HCT116 (cell line): ENCODE measurements around the gene IFITM10. TPM values are rescaled to one million over a fixed set of nuclear protein-coding genes. Genes with fewer than 3 reads are reported as not detected.

Experiments
- ATAC-seq: fragments of 200-7000 bp; cut with Tn5 transposase; 2 replicates; pipeline ENCODE4 v1.9.1; 2020; ENCODE audit warnings: mild to moderate bottlenecking, moderate library complexity
- BruUV-seq: library from RNA; stranded (reverse); fragments of 400-500 nt; replicated peaks from 2 replicates; lab custom pipeline; 2021; lab: Mats Ljungman, UMichigan
- CTCF ChIA-PET: fragments of 300-600 bp; sonication (Branson Sonifier 250); formaldehyde crosslinking; loops from one replicate; lab custom pipeline; 2021; ENCODE audit warnings: antibody characterized with exemption; lab: Charles Lee
- POLR2A ChIA-PET: fragments of 300-600, 350-600 bp; sonication (Branson Sonifier 250); formaldehyde crosslinking; loops from one replicate; lab custom pipeline; 2021; ENCODE audit warnings: antibody characterized with exemption; lab: Charles Lee
- RAD21 ChIA-PET, 2 experiments: fragments of 300-600 bp; sonication (Branson Sonifier 250); formaldehyde crosslinking; loops; one replicate each; lab custom pipeline; 2023; ENCODE audit warnings: low total read pairs in 2 of 2; ENCODE audit not compliant: uncharacterized antibody in 2 of 2, unreplicated experiment in 2 of 2, low non-redundant PET in 1 of 2; lab: Charles Lee
- DNase-seq: peaks from one replicate; pipeline ENCODE4 v3.0.0-alpha.2; 2010; ENCODE audit warnings: low read depth, low spot score
- H2AFZ ChIP-seq: fragments of 200-600 bp; shearing (Covaris generic), sonication (generic); 2 replicates; pipeline ENCODE4 v1.6.1; 2017; ENCODE audit warnings: low read depth, mixed run types, mixed read lengths, antibody characterized with exemption, low read length; ENCODE audit not compliant: poor library complexity, severe bottlenecking
- H3K27ac ChIP-seq: 2 replicates; pipeline ENCODE4 v1.5.1; 2012; ENCODE audit warnings: low read depth, low read length
- H3K27me3 ChIP-seq: fragments of 200-600 bp; sonication (generic); 2 replicates; pipeline ENCODE4 v1.6.1; 2016; ENCODE audit warnings: mixed run types, low read length, mixed read lengths; ENCODE audit not compliant: insufficient read depth
- H3K36me3 ChIP-seq, 2 experiments: fragments of 200-500 bp in 1 of 2; fragments of 200-600 bp in 1 of 2; sonication (Bioruptor generic) in 1 of 2; sonication (generic) in 1 of 2; 2 replicates each; pipeline versions ENCODE4 v1.5.1 to v1.6.1; 2014 to 2016; ENCODE audit warnings: low read length in 2 of 2, inconsistent platforms in 1 of 2, mixed read lengths in 1 of 2, mixed run types in 1 of 2; ENCODE audit not compliant: insufficient read depth in 2 of 2, control insufficient read depth in 1 of 2
- H3K4me1 ChIP-seq, 2 experiments: fragments of 200-600 bp in 1 of 2; sonication (generic) in 1 of 2; 2 replicates each; pipeline versions ENCODE4 v1.5.1 to v1.6.1; 2012 to 2017; ENCODE audit warnings: low read length in 2 of 2, inconsistent platforms in 1 of 2, mild to moderate bottlenecking in 1 of 2, mixed read lengths in 1 of 2, mixed run types in 1 of 2, moderate library complexity in 1 of 2; ENCODE audit not compliant: insufficient read depth in 2 of 2, control insufficient read depth in 1 of 2
- H3K4me2 ChIP-seq: fragments of 200-600 bp; sonication (generic); 2 replicates; pipeline ENCODE4 v1.6.1; 2017; ENCODE audit warnings: mixed run types, low read length, mixed read lengths
- H3K4me3 ChIP-seq, 2 experiments: fragments of 200-600 bp in 1 of 2; sonication (generic) in 1 of 2; replicated peaks in 1 of 2; 2 replicates each; pipeline ENCODE4 v1.5.1; 2011 to 2016; ENCODE audit warnings: low read length in 2 of 2, control low read depth in 1 of 2, low read depth in 1 of 2, mild to moderate bottlenecking in 1 of 2, mixed read lengths in 1 of 2, mixed run types in 1 of 2
- H3K79me2 ChIP-seq: fragments of 200-600 bp; sonication (generic); 2 replicates; pipeline ENCODE4 v1.6.1; 2017; ENCODE audit warnings: mild to moderate bottlenecking, mixed run types, low read length, moderate library complexity, mixed read lengths; ENCODE audit not compliant: insufficient read depth
- H3K9ac ChIP-seq: fragments of 200-600 bp; sonication (generic); 2 replicates; pipeline ENCODE4 v1.6.1; 2016; ENCODE audit warnings: low read length, mixed read lengths
- H3K9me2 ChIP-seq: fragments of 200-600 bp; sonication (generic), shearing (Covaris generic); 2 replicates; pipeline ENCODE4 v1.6.1; 2017; ENCODE audit warnings: mixed run types, mild to moderate bottlenecking, moderate library complexity; ENCODE audit not compliant: insufficient read depth
- H3K9me3 ChIP-seq, 2 experiments: fragments of 200-500 bp in 1 of 2; fragments of 200-600 bp in 1 of 2; sonication (Bioruptor generic) in 1 of 2; sonication (generic) in 1 of 2; 2 replicates each; pipeline ENCODE4 v1.6.1; 2014 to 2017; ENCODE audit warnings: low read length in 2 of 2, mixed read lengths in 2 of 2, inconsistent platforms in 1 of 2, low read depth in 1 of 2, mild to moderate bottlenecking in 1 of 2, mixed run types in 1 of 2, moderate library complexity in 1 of 2; ENCODE audit not compliant: control insufficient read depth in 1 of 2, insufficient read depth in 1 of 2
- H4K20me1 ChIP-seq: fragments of 200-600 bp; sonication (generic), shearing (Covaris generic); 2 replicates; pipeline ENCODE4 v1.6.1; 2017; ENCODE audit warnings: mixed run types, mild to moderate bottlenecking, moderate library complexity; ENCODE audit not compliant: insufficient read depth
- ATF3 ChIP-seq: IDR thresholded peaks from 2 replicates; pipeline ENCODE4 v1.6.1; 2012
- CBX3 ChIP-seq: IDR thresholded peaks from 2 replicates; pipeline ENCODE4 v1.6.1; 2012; ENCODE audit warnings: low read depth
- EGR1 ChIP-seq: IDR thresholded peaks from 2 replicates; pipeline ENCODE4 v1.6.1; 2012; ENCODE audit warnings: low read depth
- MAX ChIP-seq: IDR thresholded peaks from 2 replicates; pipeline ENCODE4 v1.6.1; 2012
- POLR2A ChIP-seq: IDR thresholded peaks from 2 replicates; pipeline ENCODE4 v1.7.0; 2011; ENCODE audit warnings: borderline replicate concordance; ENCODE audit not compliant: insufficient read depth, insufficient read length; ENCODE audit errors: extremely low read depth
- SIN3A ChIP-seq: IDR thresholded peaks from 2 replicates; pipeline ENCODE4 v1.6.1; 2012; ENCODE audit warnings: low read depth
- intact Hi-C: fragments of 100-400 bp; cut with micrococcal nuclease; formaldehyde crosslinking; loops from 2 replicates; pipeline ENCODE4 v1.10.0; 2022
- total RNA-seq: library from RNA; stranded (reverse); gene quantifications from one replicate; pipeline ENCODE4 v1.2.1, GENCODE V29; 2021; ENCODE audit not compliant: unreplicated experiment
- TF ChIP-seq, protein P1 (sequence below): IDR thresholded peaks from 2 replicates; pipeline ENCODE4 v1.6.1; 2011; ENCODE audit warnings: mild to moderate bottlenecking, low read length, moderate library complexity; ENCODE audit not compliant: insufficient replicate concordance; ENCODE audit errors: extremely low read depth

Gene IFITM10
- total RNA-seq, 1 experiment from 2014 or later = 1.9 TPM

- no TSS peak for BruUV-seq
- Histone ChIP-seq H3K9me2 (no peaks in the 10 kb centered on the region), H3K27ac (no peak overlapping the region), H3K9ac (no peak overlapping the region), H3K79me2 (no peaks in the 10 kb centered on the region), H3K27me3 (no peaks in the 10 kb centered on the region), H3K4me3 (no peak overlapping the region), H3K4me1 (no peaks in the 10 kb centered on the region), H2AFZ (no peak overlapping the region), H3K4me2 (no peak overlapping the region), H3K9me3 (no peaks in the 10 kb centered on the region), H4K20me1 (no peaks in the 10 kb centered on the region), H3K36me3 (no peaks in the 10 kb centered on the region)
- POLR2A ChIA-PET = no interaction called here
- TF ChIP-seq, protein P1, sequence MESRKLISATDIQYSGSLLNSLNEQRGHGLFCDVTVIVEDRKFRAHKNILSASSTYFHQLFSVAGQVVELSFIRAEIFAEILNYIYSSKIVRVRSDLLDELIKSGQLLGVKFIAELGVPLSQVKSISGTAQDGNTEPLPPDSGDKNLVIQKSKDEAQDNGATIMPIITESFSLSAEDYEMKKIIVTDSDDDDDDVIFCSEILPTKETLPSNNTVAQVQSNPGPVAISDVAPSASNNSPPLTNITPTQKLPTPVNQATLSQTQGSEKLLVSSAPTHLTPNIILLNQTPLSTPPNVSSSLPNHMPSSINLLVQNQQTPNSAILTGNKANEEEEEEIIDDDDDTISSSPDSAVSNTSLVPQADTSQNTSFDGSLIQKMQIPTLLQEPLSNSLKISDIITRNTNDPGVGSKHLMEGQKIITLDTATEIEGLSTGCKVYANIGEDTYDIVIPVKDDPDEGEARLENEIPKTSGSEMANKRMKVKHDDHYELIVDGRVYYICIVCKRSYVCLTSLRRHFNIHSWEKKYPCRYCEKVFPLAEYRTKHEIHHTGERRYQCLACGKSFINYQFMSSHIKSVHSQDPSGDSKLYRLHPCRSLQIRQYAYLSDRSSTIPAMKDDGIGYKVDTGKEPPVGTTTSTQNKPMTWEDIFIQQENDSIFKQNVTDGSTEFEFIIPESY = no peak
- no peak for TF ChIP-seq CBX3
- no peak for TF ChIP-seq EGR1
- no peak for TF ChIP-seq SIN3A
- no peak for TF ChIP-seq MAX
- no peak for TF ChIP-seq POLR2A
- TF ChIP-seq ATF3 = no peak
- RAD21 ChIA-PET = no interaction called here
- CTCF ChIA-PET = no interaction called here
- ATAC-seq = no peak
- DNase-seq = no peak
- intact Hi-C loops = loop anchor here (5.0 kb wide), 1 partner anchor 447 kb away; no protein-coding TSS in a partner anchor
These were observed 45.0 kb downstream of the IFITM10 start for GRCh38 chr11:1705126-1706052.
